NCI-H1694 (cell line): Measurements from ENCODE around the gene MXD1.
"Not testable (repeated sequence)": the region's sequence is repeated elsewhere in the genome, so short reads cannot be mapped to it uniquely, and the experiment has no call there.

Experiments used
- DNase-seq: peaks from one replicate; lab custom pipeline; 2025; lab: John Stamatoyannopoulos, UW

The MXD1 gene, protein sequence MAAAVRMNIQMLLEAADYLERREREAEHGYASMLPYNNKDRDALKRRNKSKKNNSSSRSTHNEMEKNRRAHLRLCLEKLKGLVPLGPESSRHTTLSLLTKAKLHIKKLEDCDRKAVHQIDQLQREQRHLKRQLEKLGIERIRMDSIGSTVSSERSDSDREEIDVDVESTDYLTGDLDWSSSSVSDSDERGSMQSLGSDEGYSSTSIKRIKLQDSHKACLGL

DNA sequence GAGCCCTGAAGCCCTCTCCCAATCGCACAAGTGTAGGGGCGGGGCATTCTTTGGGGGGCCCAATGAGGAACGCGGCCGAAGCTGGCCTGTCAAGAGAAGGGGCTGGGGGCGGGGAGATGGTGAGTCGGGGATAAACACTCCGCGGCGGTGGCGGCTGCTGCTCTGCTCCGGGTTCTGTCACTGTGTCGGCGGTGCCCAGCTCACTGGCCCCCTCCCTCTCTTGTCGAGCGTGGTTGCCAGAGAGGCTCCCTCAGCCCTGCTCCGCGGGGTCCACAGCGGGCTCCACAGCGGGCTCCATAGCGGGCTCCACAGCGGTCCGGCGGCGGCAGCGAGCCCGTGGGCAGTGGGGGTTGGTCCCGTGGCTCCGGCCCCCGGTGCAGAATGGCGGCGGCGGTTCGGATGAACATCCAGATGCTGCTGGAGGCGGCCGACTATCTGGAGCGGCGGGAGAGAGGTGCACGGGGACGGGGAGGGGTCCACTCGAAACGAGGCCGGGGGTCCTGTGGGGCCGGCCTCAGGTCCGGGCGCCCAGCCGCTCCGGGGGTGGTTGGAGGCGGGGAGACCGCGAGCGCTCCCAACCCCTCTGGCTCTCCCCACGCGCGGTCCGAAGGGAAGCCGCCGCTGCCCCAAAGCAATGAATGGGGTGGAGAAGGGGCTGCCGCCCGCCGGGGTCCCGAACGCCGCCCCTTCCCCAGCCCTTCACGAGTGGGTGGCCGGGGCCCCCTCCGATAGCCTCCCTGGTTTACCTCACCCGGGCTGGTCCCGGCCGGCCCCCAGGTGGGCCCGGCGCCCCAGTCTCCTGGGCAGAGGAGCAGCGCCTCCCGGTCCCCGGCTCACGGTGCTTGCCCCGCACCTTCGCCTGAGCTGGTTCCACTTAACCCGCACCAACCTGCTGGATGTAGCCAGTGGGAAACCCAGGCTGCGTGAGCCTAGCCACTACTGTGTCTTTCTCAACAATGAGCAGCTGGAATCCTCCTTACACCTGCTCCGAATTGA, at the start of gene MXD1:
Gene MXD1 (plus strand): TSS at position 160 of the 996 bp plus-strand sequence. CDS start 222 bp downstream, at position 382.
- DNase-seq: no peak

DNA sequence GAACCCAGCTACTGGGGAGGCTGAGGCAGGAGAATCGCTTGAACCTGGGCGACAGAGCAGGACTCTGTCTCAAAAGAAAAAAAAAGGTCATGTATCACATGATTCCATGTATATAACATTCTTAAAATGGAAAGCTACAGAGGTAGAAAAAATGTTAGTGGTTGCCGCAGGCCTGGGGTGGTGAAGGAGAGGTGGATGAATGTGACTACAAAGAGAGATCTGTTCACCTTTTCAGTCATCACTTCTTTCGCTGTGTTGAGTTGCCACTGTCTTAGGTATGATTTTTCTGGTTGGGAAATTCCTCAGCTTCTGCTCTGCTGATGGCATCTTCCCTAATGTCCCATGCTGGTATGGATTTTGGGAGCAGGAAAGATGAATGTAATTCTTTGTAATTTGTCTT, 26.5 kb upstream of the MXD1 start:
- no peak for DNase-seq

DNA sequence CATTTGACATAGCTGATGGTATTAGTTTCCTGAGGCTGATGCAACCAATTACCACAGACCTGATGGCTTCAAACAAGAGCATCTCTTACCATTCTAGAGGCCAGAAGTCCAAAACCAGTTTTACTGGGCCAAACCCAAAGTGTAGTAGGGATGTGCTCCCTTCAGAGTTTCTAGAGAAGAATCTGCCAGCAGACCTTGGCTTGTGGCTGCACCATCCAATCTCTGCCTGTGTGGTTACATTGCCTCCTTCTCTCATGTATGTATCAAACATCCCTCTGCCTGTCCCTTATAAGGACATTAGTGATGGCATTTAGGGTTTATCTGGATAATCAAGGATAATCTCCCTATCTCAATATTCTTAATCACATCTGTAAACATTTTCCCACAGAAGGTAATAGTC, 25.6 kb upstream of the MXD1 start:
- DNase-seq: no peak

- DNase-seq: no peak
These were observed 24.0 kb upstream of the MXD1 start for GRCh38 chr2:69890881-69891280.

DNA sequence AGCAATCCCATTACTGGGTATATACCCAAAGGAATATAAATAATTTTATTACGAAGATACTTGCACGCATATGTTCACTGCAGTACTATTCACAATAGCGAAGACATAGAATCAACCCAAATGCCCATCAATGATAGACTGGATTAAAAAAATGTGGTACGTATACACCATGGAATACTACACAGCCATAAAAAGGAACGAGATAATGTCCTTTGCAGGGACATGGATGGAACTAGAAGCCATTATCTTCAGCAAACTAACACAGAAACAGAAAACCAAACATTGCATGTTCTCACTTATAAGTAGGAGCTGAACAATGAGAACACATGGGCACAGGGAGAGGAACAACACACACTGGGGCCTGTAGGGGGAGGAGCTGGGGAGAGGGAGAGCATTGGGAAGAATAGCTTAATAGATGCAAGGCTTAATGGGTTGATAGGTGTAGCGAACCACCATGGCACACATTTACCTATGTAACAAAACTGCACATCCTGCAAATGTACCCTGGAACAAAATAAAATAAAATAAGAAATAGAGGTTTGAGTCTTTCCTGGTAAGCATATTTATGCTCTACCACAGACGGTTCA, 22.0 kb upstream of the MXD1 start:
- DNase-seq: not testable (repeated sequence)

DNA sequence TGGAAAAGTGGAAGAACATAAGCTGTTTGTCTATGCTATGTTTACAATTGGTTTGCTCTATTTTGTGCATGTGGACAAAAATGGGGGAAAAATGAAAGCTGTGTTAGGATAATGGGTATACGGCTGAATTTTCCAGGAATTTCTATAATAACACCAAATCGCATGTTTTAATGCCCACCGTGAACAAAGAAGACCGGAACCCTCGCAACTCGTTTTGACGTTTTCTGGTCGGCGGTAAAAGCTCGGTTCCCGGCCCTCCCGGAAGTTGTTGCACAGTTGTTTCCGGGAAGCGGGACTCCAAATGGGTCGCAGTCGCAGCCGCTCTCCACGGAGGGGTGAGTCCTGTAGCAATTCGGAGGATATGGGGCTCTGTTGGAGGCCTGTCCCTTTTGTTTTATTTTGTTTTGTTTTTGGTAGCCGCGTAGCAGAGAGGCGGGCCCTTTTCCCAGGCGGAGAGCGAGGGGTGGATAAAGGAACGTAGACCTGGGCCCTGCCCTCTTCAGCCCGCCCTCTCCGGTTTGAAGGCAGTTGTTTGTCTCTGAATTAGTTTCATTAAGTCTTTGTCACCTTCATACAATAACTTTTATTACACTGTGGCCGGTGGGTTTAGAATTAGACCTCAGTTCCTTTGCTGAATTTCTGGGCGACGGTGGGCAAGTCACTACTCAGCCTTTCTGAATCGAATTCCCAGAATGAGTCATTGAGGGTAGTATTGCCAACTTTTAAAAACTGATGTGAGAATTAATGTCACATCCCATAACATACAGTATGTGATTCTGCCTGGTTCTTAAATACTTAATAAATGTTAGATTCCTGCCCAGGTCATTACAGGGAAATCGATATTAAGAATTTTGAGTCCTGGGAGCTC, 21.0 kb upstream of the MXD1 start, which contains the start of gene SNRNP27:
Gene SNRNP27 (plus strand): TSS at position 273 of the 868 bp plus-strand sequence. CDS start 29 bp downstream, at position 302.
- peak; percentile 82 for DNase-seq

- not testable (repeated sequence) for DNase-seq
These were observed 20.2 kb upstream of the MXD1 start for GRCh38 chr2:69894737-69895136.

DNA sequence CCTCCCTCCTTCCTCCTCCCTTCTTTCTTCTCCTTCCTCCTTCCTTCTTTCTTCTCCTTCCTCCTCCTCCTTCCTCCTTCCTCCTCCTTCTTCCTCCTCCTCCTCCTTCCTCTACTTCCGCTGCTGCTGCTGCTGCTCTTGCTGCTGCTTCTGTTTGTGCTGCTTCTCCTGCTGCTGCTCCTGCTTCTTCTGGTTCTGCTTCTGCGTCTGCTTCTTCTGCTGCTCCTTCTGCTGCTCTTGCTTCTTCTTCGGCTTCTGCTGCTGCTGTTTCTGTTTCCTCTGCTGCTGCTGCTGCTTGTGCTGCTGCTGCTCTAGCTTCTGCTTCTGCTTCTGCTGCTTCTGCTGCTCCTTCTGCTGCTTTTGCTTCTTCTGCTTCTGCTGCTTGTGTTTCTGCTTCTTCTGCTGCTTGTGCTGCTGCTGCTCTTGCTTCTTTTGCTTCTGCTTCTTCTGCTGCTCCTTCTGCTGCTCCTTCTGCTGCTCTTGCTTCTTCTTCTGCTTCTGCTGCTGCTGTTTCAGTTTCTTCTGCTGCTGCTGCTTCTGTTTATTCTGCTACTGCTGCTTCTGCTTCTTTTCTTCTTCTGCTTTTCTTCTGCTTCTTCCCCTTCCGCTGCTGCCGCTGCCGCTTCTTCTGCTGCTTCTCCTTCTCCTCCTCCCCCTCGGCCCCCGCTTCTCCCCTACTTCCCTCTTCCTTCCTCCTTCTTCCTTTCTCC, 12.5 kb upstream of the MXD1 start:
- no peak for DNase-seq

GRCh38 chr2:69907216-69907615, 7.7 kb upstream of the MXD1 start:
- no peak for DNase-seq

GRCh38 chr2:69911985-69912563, 2.8 kb upstream of the MXD1 start:
- DNase-seq: peak; percentile 46

- peak; percentile 100 for DNase-seq
These were observed 552 bp upstream of the MXD1 start for GRCh38 chr2:69914164-69914949.

GRCh38 chr2:69916106-69916505, 1.2 kb downstream of the MXD1 start:
- no peak for DNase-seq

GRCh38 chr2:69917852-69918251, 2.9 kb downstream of the MXD1 start:
- no peak for DNase-seq

DNA sequence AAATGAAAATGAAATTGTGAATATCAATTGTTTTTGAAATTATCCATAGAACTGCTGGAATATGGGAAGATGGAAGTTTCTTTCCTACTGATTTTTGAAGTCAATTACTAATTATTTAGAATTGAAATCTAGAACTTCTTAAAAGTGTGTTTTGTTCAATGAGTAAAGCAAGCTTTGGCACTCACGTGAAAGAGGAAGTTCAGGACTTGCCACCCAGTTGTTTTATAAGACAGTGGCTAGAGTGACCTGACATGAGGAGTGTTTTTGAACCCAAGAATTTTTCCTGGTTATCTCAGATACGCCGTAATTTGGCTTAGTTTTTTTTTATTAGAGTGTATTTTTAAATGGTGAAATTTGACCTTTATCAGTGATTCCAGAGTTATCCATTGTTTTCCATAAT, 3.5 kb downstream of the MXD1 start:
- DNase-seq: no peak

- no peak for DNase-seq
These were observed 8.2 kb downstream of the MXD1 start for GRCh38 chr2:69923116-69923515.

- DNase-seq: no peak
These were observed 12.1 kb downstream of the MXD1 start for GRCh38 chr2:69926849-69927515.

- no peak for DNase-seq
These were observed 17.1 kb downstream of the MXD1 start for GRCh38 chr2:69931832-69932595.

- no peak for DNase-seq
These were observed 17.6 kb downstream of the MXD1 start for GRCh38 chr2:69932596-69932922.
